Fibroblast of upper back skin (primary cell): ENCODE measurements around the gene SLC15A4.

Source experiments
- DNase-seq: peaks from one replicate; pipeline ENCODE4 v3.0.0-alpha.2; 2013

SLC15A4 gene

DNA sequence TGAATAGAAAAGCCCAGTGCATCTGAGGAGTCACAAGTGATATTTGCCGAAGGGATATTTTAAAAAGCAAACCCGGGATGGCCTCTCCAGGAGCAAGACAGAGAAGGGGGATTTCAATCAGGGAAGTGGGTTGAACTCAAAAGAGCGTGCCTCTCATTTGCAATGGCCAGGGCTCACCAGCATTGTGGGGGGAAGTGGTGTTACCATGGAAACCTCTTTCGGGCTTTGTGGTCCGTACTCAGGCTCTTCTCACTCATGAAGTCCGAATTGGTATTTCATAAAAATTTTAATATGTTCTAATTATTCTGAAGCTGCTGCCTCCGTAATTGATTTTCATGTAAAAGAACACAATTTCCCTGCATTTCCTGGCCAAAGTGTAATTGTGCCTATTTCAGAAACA is 79.8 kb downstream of the SLC15A4 start:
- DNase-seq: no peak
